Measurements from ENCODE around the gene ABHD16B. TPM values are rescaled to one million over a fixed set of nuclear protein-coding genes. Genes with fewer than 3 reads are reported as not detected.
A peak's percentile ranks its signal among the peaks of the same experiment; 100 is the strongest.

Gene ABHD16B
- polyA plus RNA-seq, 1 donor (not counting 4 experiments of a cell fraction or from before 2014, with no cell fraction given): not detected

DNA sequence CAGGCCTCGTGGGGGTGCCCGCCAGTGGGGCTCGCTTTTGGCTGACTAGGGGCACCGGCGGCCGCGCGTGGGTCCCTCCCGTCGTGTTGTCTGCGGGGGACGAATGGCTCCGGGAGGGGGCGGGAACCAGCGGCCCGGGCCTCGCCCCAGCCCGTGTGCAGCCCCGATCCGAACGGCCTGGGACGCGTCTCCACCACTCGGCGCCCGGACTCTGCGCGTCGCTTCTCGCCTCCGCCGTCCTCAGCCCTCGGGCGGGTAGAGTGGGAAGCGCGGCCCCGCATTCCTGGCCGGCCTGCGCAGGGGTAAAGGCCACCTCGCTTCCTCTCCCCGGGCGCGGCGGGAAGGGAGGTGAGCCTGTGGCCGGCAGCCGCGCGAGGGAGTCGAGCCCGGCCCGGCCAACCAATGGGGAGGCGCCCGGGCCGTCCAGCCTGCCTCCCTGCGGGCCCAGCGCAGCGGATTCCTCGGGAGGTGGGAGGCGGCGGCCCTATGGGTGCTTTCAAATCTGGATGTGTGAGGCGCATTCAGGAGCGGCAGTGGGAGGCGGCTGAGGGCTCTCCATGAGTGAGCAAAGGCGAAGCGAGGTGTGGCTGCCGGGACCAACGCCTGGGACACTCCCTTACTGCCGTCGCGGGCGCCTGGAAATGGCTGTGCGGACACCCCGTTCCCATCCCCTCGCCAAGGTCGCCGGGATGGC is 29.2 kb upstream of the ABHD16B start:
- H3K27ac ChIP-seq (ENCODE audit: control insufficient read depth, insufficient read depth, low read length): no peak overlapping the region

DNA sequence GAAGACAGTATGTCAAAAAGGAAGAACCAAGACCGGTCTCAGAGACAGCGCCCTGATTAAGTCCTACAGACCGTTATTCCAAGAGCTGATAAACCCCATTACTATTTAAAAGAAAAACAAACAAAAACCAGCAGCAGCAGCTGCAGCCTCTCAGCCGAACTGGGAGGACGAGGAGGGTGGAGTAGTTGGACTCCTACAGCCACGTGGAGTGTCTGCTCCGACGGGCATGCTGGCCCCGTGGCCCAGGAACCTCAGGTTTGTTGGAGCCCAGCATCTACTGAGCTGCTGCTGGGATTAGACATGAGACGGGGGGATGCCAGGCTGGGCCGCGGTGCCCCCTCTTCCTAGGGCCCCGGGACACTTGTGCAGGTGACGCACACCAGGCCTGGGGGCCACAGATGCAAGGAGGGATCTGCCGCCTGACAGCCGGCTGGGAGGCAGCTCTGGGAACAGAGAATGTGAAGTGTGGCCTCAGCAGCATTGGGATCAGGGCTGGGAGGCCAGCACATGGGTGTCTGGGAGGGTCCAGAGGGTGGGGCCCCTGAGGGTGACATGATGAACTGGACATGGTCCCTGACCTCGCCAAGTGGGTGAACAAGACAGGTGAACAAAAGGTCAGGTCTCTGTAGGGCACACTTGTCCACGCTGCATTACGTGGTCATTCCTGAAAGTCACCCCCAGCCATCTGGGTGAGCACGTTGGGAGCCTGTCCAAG is 27.4 kb upstream of the ABHD16B start:
- no peak for FAIRE-seq

More for the DNA sequence above, 29.2 kb upstream of the ABHD16B start:
- Histone ChIP-seq H3K36me3 (ENCODE audit: control insufficient read depth in 2 of 2, extremely low read depth in 1 of 2, insufficient read depth in 2 of 2, low read length in 2 of 2) (no peaks in the 10 kb centered on the region), H4K20me1 (ENCODE audit: control insufficient read depth, extremely low read depth, insufficient read depth, low read length) (no peaks in the 10 kb centered on the region), H3K9me1 (ENCODE audit: control insufficient read depth, extremely low read depth, insufficient read depth, low read length) (no peaks in the 10 kb centered on the region), H2AFZ (ENCODE audit: control insufficient read depth, low read length) (no peak overlapping the region), H3K27me3 (ENCODE audit: control insufficient read depth, extremely low read depth, insufficient read depth, low read length) (peaks cover 53% of the 10 kb centered on the region), H3K79me2 (ENCODE audit: control insufficient read depth, insufficient read depth, low read length) (no peaks in the 10 kb centered on the region), H3K9me3 (ENCODE audit: control insufficient read depth, low read depth, low read length) (no peaks in the 10 kb centered on the region), H3K4me2 (ENCODE audit: control insufficient read depth, extremely low read depth, insufficient read depth, low read depth, low read length) (peak overlapping the region; percentile 5), H3K4me1 (ENCODE audit: control insufficient read depth, extremely low read depth, insufficient read depth, low read length) (no peaks in the 10 kb centered on the region), H3K4me3 (ENCODE audit: control insufficient read depth in 2 of 3, extremely low read depth in 1 of 3, insufficient read depth in 2 of 3, low read depth in 1 of 3, low read length in 3 of 3) (no peak overlapping the region), H3K9ac (ENCODE audit: control insufficient read depth, extremely low read depth, insufficient read depth, low read length) (no peak overlapping the region)
- FAIRE-seq (no peak), DNase-seq (ENCODE audit: low read depth, low spot score) (no peak)
- dilution Hi-C loops (cut with MboI; ENCODE audit: extremely low pct_ligation_motif_present, low sequenced_read_pairs): no loop called here
- TF ChIP-seq EZH2 (IDR thresholded peaks at IDR 0.05; ENCODE audit: low read length): peak; percentile 89
- TF ChIP-seq, protein P1, sequence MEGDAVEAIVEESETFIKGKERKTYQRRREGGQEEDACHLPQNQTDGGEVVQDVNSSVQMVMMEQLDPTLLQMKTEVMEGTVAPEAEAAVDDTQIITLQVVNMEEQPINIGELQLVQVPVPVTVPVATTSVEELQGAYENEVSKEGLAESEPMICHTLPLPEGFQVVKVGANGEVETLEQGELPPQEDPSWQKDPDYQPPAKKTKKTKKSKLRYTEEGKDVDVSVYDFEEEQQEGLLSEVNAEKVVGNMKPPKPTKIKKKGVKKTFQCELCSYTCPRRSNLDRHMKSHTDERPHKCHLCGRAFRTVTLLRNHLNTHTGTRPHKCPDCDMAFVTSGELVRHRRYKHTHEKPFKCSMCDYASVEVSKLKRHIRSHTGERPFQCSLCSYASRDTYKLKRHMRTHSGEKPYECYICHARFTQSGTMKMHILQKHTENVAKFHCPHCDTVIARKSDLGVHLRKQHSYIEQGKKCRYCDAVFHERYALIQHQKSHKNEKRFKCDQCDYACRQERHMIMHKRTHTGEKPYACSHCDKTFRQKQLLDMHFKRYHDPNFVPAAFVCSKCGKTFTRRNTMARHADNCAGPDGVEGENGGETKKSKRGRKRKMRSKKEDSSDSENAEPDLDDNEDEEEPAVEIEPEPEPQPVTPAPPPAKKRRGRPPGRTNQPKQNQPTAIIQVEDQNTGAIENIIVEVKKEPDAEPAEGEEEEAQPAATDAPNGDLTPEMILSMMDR (optimal IDR thresholded peaks at IDR 0.05 in 1 of 3, IDR thresholded peaks at IDR 0.05 in 1 of 3, conservative IDR thresholded peaks at IDR 0.05 in 1 of 3; ENCODE audit: extremely low read depth in 1 of 3, insufficient read depth in 2 of 3, low read length in 3 of 3): no peak

More for the DNA sequence above, 27.4 kb upstream of the ABHD16B start:
- TF ChIP-seq, protein P1 (optimal IDR thresholded peaks at IDR 0.05 in 1 of 3, IDR thresholded peaks at IDR 0.05 in 1 of 3, conservative IDR thresholded peaks at IDR 0.05 in 1 of 3; ENCODE audit: extremely low read depth in 1 of 3, insufficient read depth in 2 of 3, low read length in 3 of 3): no peak
- no peak for TF ChIP-seq EZH2 (IDR thresholded peaks at IDR 0.05; ENCODE audit: low read length)
- peaks cover 42% of the 10 kb centered on the region for H3K27me3 ChIP-seq (ENCODE audit: control insufficient read depth, extremely low read depth, insufficient read depth, low read length)
- no peaks in the 10 kb centered on the region for H3K4me1 ChIP-seq (ENCODE audit: control insufficient read depth, extremely low read depth, insufficient read depth, low read length)
- H3K9me1 ChIP-seq (ENCODE audit: control insufficient read depth, extremely low read depth, insufficient read depth, low read length): no peaks in the 10 kb centered on the region
- dilution Hi-C loops (cut with MboI; ENCODE audit: extremely low pct_ligation_motif_present, low sequenced_read_pairs): no loop called here
- no peaks in the 10 kb centered on the region for H3K36me3 ChIP-seq (ENCODE audit: control insufficient read depth in 2 of 2, extremely low read depth in 1 of 2, insufficient read depth in 2 of 2, low read length in 2 of 2)
- no peak overlapping the region for H3K27ac ChIP-seq (ENCODE audit: control insufficient read depth, insufficient read depth, low read length)
- no peak overlapping the region for H3K4me3 ChIP-seq (ENCODE audit: control insufficient read depth in 2 of 3, extremely low read depth in 1 of 3, insufficient read depth in 2 of 3, low read depth in 1 of 3, low read length in 3 of 3)
- H4K20me1 ChIP-seq (ENCODE audit: control insufficient read depth, extremely low read depth, insufficient read depth, low read length): peaks cover 2% of the 10 kb centered on the region
- DNase-seq (ENCODE audit: low read depth, low spot score): no peak
- no peak overlapping the region for H3K4me2 ChIP-seq (ENCODE audit: control insufficient read depth, extremely low read depth, insufficient read depth, low read depth, low read length)
- no peak overlapping the region for H3K9ac ChIP-seq (ENCODE audit: control insufficient read depth, extremely low read depth, insufficient read depth, low read length)
- no peak overlapping the region for H2AFZ ChIP-seq (ENCODE audit: control insufficient read depth, low read length)
- H3K9me3 ChIP-seq (ENCODE audit: control insufficient read depth, low read depth, low read length): no peaks in the 10 kb centered on the region
- no peaks in the 10 kb centered on the region for H3K79me2 ChIP-seq (ENCODE audit: control insufficient read depth, insufficient read depth, low read length)

Measured in keratinocyte (primary cell).